Spleen (tissue), 11 donors: ENCODE results near the gene FAM3B. TPM values are rescaled to one million over a fixed set of nuclear protein-coding genes. Genes with fewer than 3 reads are reported as not detected.

Experiments
- DNase-seq: peaks from one replicate; pipeline ENCODE4 v3.0.0-alpha.2; 2020
- H3K27ac ChIP-seq, 8 donors: fragments of 200-600 bp; sonication (generic) in 7 of 8; 1 replicate in 4 of 8; 2 replicates in 4 of 8; pipeline versions ENCODE4 v1.5.0 to v1.8.0; 2016 to 2021; ENCODE audit warnings: inconsistent platforms in 4 of 8, mild to moderate bottlenecking in 4 of 8, moderate library complexity in 1 of 8
- H3K27me3 ChIP-seq, 7 donors: fragments of 200-600 bp; sonication (generic) in 6 of 7; replicated peaks in 1 of 7; 1 replicate in 4 of 7; 2 replicates in 3 of 7; pipeline versions ENCODE4 v1.5.0 to v1.8.0; 2016 to 2021; ENCODE audit warnings: inconsistent platforms in 3 of 7, mild to moderate bottlenecking in 1 of 7
- H3K36me3 ChIP-seq, 6 donors: fragments of 200-600 bp; sonication (generic) in 5 of 6; 1 replicate in 4 of 6; 2 replicates in 2 of 6; pipeline versions ENCODE4 v1.5.0 to v1.8.0; 2016 to 2021; ENCODE audit warnings: inconsistent platforms in 2 of 6
- H3K4me1 ChIP-seq, 6 donors: fragments of 200-600 bp; sonication (generic) in 5 of 6; 1 replicate in 3 of 6; 2 replicates in 3 of 6; pipeline versions ENCODE4 v1.5.0 to v1.8.0; 2016 to 2021; ENCODE audit warnings: inconsistent platforms in 3 of 6
- H3K4me3 ChIP-seq, 8 donors: fragments of 200-600 bp; sonication (generic) in 7 of 8; 1 replicate in 4 of 8; 2 replicates in 4 of 8; pipeline versions ENCODE4 v1.5.0 to v1.8.0; 2016 to 2021; ENCODE audit warnings: inconsistent platforms in 4 of 8, mild to moderate bottlenecking in 4 of 8, moderate library complexity in 2 of 8
- H3K9me3 ChIP-seq, 8 donors: fragments of 200-600 bp; sonication (generic) in 7 of 8; 1 replicate in 4 of 8; 2 replicates in 4 of 8; pipeline versions ENCODE4 v1.5.0 to v1.8.0; 2016 to 2021; ENCODE audit warnings: inconsistent platforms in 4 of 8
- POLR2A ChIP-seq, 3 donors: fragments of 450-650 bp; IDR thresholded peaks; one replicate each; pipeline ENCODE4 v1.5.1; 2017; ENCODE audit warnings: antibody characterized with exemption in 3 of 3, mild to moderate bottlenecking in 1 of 3
- POLR2AphosphoS5 ChIP-seq, 3 donors: sonication (generic); formaldehyde crosslinking; IDR thresholded peaks; one replicate each; pipeline ENCODE4 v1.5.1; 2017; ENCODE audit warnings: antibody characterized with exemption in 3 of 3
- WGBS, 5 donors: extraction: QIAGEN DNeasy Blood & Tissue Kit in 3 of 5; methylation state at CpG; one replicate each; pipeline versions ENCODE4 v1.1.5 to v1.1.7; 2013 to 2018; 5-methylcytosine and 5-hydroxymethylcytosine counted together
- intact Hi-C: fragments of 100-400 bp; cut with DNase I; formaldehyde crosslinking; loops from one replicate; pipeline ENCODE4 v1.15.0; 2023; ENCODE audit warnings: low total_unique reads
- polyA plus RNA-seq, 3 donors: library from polyadenylated mRNA; stranded (reverse); fragments of 200-250 nt; gene quantifications; one replicate each; pipeline ENCODE4 v1.2.1, GENCODE V29; 2013
- total RNA-seq, 7 donors: library from RNA; depleted of rRNA in 3 of 7; stranded (reverse); fragments of >200 nt in 3 of 7; fragmentation: NEBNext Ultra II Directional in 4 of 7; extraction: Animal tissue kit (Norgen Biotek cat#: 25700) in 4 of 7; gene quantifications; one replicate each; pipeline versions ENCODE4 v1.1.0 to v1.2.1, GENCODE V29; 2016 to 2021
- TF ChIP-seq, protein P1 (sequence below), 11 experiments: fragments of 200-600 bp in 7 of 11; fragments of 450-650 bp in 4 of 11; sonication (generic) in 4 of 11; IDR thresholded peaks in 8 of 11; conservative IDR thresholded peaks in 3 of 11; 1 replicate in 7 of 11; 2 replicates in 4 of 11; pipeline versions ENCODE4 v1.4.0 to v1.8.0; 2016 to 2021; ENCODE audit warnings: antibody characterized with exemption in 11 of 11, inconsistent platforms in 4 of 11, mild to moderate bottlenecking in 1 of 11
- donor health status: healthy with polysubstance abuse.
- donor health status: DM: no; HTN: no; CAD: no; lungs with moderate emphysema.
- donor health status: DM: no; HTN: no; CAD: no.
- donor health status: Bipolar disorder and iron deficiency.
- donor health status: healthy.
- donor health status: DM: no; HTN: no; CAD: no.
- donor health status: DM: yes; HTN: yes; CAD: no.

FAM3B gene
- total and polyA plus RNA-seq, 10 donors = 0.77 to 1.9 (median 1.3) TPM; not detected in 3

DNA sequence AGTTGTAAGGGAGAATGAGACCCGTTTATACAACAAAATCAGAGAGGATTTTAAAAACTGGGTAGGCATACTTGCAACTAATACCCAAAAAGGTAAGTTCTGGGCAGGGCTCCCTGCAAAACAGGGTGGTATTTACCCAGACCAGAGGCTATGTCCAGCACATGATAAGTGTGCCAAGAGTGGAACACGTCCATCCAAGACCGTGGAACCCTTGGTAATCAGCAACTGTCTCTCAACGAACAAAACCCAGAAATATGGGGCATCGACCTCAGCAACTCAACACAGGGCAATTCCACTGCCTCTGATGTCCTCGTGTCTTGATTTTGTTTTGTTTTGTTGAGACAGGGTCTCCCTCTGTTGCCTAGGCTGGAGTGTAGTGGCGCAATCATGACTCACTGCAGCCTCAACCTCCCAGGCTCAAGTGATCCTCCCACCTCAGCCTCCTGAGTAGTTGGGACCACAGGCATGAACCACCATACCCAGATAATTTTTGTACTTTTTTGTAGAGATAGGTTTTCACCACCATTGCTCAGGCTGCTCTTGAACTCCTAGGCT, 82.7 kb downstream of the FAM3B start:
- TF ChIP-seq, protein P1, sequence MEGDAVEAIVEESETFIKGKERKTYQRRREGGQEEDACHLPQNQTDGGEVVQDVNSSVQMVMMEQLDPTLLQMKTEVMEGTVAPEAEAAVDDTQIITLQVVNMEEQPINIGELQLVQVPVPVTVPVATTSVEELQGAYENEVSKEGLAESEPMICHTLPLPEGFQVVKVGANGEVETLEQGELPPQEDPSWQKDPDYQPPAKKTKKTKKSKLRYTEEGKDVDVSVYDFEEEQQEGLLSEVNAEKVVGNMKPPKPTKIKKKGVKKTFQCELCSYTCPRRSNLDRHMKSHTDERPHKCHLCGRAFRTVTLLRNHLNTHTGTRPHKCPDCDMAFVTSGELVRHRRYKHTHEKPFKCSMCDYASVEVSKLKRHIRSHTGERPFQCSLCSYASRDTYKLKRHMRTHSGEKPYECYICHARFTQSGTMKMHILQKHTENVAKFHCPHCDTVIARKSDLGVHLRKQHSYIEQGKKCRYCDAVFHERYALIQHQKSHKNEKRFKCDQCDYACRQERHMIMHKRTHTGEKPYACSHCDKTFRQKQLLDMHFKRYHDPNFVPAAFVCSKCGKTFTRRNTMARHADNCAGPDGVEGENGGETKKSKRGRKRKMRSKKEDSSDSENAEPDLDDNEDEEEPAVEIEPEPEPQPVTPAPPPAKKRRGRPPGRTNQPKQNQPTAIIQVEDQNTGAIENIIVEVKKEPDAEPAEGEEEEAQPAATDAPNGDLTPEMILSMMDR (IDR thresholded peaks at IDR 0.05 in 8 of 11, conservative IDR thresholded peaks at IDR 0.05 in 3 of 11) = no peak
- TF ChIP-seq POLR2A (IDR thresholded peaks at IDR 0.05) (no peak), POLR2AphosphoS5 (IDR thresholded peaks at IDR 0.05) (no peak)
- H3K27me3 ChIP-seq = no peaks in the 10 kb centered on the region
- peaks cover 0 to 36% (median 19%) of the 10 kb centered on the region in 6 donors for H3K4me1 ChIP-seq
- H3K27ac ChIP-seq = no peak overlapping the region
- H3K4me3 ChIP-seq = no peak overlapping the region
- no peaks in the 10 kb centered on the region for H3K9me3 ChIP-seq
- intact Hi-C loops = no loop called here
- 84 to 95% (median 92%) methylated on average over 7 of the region's 7 CpGs for WGBS, 5 donors
- no peak for DNase-seq
- H3K36me3 ChIP-seq = peaks cover 0 to 96% (median 67%) of the 10 kb centered on the region in 6 donors

DNA sequence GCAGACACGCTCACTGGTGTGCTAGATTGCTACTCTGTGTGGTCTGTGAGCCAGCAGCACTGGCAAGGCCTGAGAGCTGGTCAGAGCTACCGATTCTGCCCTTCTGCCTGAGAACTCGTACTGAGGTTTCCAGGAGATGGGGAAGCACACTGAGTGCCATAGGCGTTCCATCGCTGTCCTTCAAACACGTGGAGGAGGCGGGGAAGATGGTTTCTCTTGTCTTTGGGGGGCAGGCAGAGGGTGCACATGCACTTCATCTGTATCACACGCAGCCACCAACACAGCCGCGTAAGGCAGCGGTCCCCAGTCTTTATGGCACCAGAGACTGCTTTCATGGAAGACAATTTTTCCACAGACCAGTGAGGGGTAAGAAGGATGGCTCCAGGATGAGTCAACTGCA, 85.6 kb downstream of the FAM3B start:
- no peak overlapping the region for H3K4me3 ChIP-seq
- TF ChIP-seq POLR2AphosphoS5 (IDR thresholded peaks at IDR 0.05) (no peak), POLR2A (IDR thresholded peaks at IDR 0.05) (no peak)
- TF ChIP-seq, protein P1 (IDR thresholded peaks at IDR 0.05 in 8 of 11, conservative IDR thresholded peaks at IDR 0.05 in 3 of 11) = no peak
- H3K9me3 ChIP-seq = no peaks in the 10 kb centered on the region
- WGBS, 5 donors = 90 to 96% (median 93%) methylated on average over 10 to 11 of the region's 11 CpGs
- H3K27me3 ChIP-seq = no peaks in the 10 kb centered on the region
- H3K36me3 ChIP-seq = peaks cover 0 to 100% (median 88%) of the 10 kb centered on the region in 6 donors
- no peak overlapping the region for H3K27ac ChIP-seq
- intact Hi-C loops = no loop called here
- H3K4me1 ChIP-seq = peaks cover 0 to 16% (median 5%) of the 10 kb centered on the region in 6 donors
- DNase-seq = no peak

DNA sequence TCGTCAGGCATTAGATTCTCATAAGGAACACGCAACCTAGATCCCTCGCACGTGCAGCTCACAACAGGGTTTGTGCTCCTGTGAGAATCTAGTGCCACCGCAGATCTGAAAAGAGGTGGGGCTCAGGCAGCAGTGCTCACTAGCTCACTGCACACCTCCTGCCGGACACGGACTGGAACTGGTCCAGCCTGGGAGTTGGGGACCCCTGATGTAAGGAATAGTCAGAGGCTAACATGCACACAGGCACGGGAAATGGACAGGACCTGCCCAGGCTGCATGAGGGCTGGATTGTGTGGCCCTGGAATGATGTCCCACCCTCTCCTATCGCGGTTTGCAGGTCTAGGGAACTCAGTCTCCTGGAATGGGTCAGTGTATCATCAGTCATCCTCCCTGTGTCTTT, 86.2 kb downstream of the FAM3B start:
- WGBS, 5 donors = 92 to 97% (median 94%) methylated on average over 9 to 10 of the region's 10 CpGs
- Histone ChIP-seq H3K27ac (no peak overlapping the region), H3K9me3 (no peaks in the 10 kb centered on the region), H3K27me3 (no peaks in the 10 kb centered on the region), H3K4me1 (peaks cover 0 to 10% (median under 1%) of the 10 kb centered on the region in 6 donors), H3K4me3 (no peak overlapping the region), H3K36me3 (peaks cover 0 to 100% (median 88%) of the 10 kb centered on the region in 6 donors)
- TF ChIP-seq, protein P1 (IDR thresholded peaks at IDR 0.05 in 8 of 11, conservative IDR thresholded peaks at IDR 0.05 in 3 of 11) = no peak
- no peak for TF ChIP-seq POLR2AphosphoS5 (IDR thresholded peaks at IDR 0.05)
- TF ChIP-seq POLR2A (IDR thresholded peaks at IDR 0.05) = no peak
- DNase-seq = no peak
- intact Hi-C loops = no loop called here

- Histone ChIP-seq H3K4me1 (peaks cover 0 to 7% (median 0%) of the 10 kb centered on the region in 6 donors), H3K4me3 (no peak overlapping the region), H3K27ac (no peak overlapping the region), H3K9me3 (no peaks in the 10 kb centered on the region), H3K36me3 (peaks cover 0 to 100% (median 89%) of the 10 kb centered on the region in 6 donors), H3K27me3 (no peaks in the 10 kb centered on the region)
- intact Hi-C loops = no loop called here
- whole genome bisulfite sequencing, 5 donors = 86 to 95% (median 92%) methylated on average over 9 of the region's 9 CpGs
- TF ChIP-seq, protein P1 (IDR thresholded peaks at IDR 0.05 in 8 of 11, conservative IDR thresholded peaks at IDR 0.05 in 3 of 11) = no peak
- TF ChIP-seq POLR2A (IDR thresholded peaks at IDR 0.05) (no peak), POLR2AphosphoS5 (IDR thresholded peaks at IDR 0.05) (no peak)
- no peak for DNase-seq
These were observed 86.7 kb downstream of the FAM3B start for GRCh38 chr21:41403331-41403730.
